HG02588 (cell line): ENCODE data around the gene SMKR1.
"Not testable (repeated sequence)": the region's sequence is repeated elsewhere in the genome, so short reads cannot be mapped to it uniquely, and the experiment has no call there.

ENCODE experiments used
- ATAC-seq: cut with Tn5 transposase; IDR thresholded peaks from one replicate; pipeline ENCODE4 v1.9.1; 2021; ENCODE audit warnings: mild to moderate bottlenecking, moderate library complexity; ENCODE audit not compliant: unreplicated experiment

Gene SMKR1

GRCh38 chr7:129501760-129502707 is at the start of gene SMKR1:
Gene SMKR1, plus strand, starts transcription at chr7:129502531. Its CDS starts 294 bp downstream, at chr7:129502825.
- peak; percentile 91 for ATAC-seq

DNA sequence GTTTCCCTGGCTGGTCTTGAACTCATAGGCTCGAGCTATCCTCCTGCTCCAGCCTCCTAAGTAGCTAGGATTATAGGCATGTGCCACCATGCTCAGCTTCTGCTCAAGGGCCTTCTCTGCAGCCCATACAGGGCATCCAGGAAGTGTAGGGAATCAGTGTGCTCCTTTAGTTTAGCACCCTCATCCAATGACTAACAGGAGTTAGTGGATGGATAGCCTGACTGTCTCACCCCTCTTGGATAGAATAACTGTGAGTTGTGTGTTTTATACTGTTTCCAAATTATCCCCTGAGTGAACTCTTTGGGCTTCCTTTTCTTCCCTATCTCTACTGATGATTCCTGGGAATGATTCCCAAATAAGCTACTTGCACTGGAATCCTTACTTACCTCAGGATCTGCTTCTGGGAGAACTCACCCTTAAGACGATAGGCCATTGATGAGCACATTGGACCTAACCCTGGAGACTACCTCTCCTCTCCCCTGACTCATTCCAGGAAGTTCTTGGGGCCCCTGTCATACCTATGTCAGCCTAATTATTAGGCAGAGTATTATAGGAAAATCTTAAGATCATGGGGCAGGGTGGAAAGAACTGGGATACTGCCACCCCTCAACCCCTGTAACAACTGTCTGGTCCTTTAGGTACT is 49.6 kb upstream of the SMKR1 start:
- no peak for ATAC-seq

DNA sequence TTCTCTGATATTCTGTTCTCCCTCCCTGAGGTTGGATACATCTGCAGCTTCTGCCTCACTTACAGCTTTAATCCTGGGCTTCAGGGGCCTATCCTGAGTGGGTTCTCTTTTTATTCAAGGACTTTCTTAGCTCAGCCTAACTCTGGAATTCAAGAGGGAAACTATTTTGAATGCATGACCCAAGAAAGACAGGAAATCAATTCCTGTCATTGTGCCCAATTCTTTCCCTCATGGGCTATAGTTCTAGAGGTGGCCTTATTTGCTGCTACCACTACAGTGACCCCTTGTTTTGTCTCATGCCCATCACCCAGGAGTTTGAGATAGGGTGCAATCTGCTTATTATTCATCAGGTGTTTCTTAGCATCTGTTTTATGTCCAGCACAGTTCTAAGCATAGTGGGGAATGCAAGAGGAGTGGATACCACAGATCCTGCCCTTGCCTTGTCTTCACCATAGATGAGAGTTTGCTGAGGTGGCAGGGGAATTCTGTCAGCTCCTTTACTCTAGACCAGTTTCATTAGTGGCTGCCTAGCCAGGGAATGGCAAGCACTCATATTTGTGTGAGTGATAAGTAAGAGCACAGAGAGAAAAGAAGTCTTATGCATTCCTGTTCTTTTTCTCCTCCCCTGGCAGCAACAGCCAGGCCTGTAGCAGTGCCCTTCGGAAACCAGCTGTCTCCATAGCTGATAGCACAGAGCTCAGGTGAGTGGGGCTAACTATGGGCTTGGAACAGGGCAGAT is 48.7 kb upstream of the SMKR1 start:
- ATAC-seq: no peak

- ATAC-seq: no peak
Measured at GRCh38 chr7:129454249-129454551, 48.1 kb upstream of the SMKR1 start.

DNA sequence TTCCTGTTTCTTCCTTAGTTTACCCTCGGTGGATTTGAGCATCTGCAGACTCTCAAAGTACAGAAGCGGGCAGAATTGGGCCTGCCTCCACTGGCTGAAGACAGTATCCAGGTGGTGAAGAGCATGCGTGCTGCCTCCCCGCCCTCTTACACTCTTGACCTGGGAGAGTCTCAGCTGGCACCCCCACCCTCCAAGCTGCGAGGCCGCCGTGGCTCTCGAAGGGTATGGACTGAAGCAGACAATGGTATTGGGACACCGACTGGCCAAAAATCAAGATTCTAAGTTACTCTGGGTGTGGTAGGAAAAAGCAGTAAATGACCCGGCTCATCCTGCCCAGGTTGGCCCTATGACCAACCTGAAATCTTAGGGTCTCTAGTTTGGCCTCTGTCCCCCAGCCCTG is 45.9 kb upstream of the SMKR1 start:
- ATAC-seq: no peak

DNA sequence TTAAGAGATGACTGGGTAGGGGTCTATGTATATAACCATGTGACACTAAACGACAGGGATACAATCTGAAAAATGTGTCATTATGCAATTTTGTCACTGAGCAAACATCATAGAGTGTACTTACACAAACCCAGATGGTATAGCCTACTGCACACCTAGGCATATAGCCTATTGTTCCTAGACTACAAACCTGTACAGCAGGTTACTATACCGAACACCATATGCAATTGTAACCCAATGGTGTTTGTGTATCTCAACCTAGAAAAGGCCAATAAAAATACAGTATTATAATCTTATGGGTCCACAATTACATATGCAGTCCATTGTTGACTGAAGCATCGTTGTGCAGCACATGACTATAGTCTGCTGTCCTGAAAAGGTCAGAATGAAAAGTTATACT is 45.2 kb upstream of the SMKR1 start:
- no peak for ATAC-seq

GRCh38 chr7:129458171-129458570 is 44.2 kb upstream of the SMKR1 start:
- ATAC-seq: no peak

DNA sequence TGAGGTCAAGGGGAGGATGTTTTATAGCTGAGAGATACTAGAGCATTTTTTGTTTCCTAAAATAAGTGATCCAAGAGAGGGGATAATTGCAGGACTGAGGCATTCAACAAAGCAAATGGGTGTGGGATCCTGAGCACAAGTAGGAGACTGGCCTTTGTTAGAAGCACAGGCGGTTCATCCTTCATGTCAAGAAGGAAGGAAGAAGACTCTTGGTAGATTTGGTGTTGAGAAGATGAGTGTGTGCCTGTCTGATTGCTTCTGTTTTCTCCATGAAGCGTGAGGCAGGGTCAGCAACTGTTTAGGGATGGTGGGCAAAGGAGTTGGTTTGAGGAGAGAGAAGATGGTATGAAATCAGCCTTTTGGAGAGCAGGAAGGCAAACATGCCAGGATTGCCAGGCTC is 40.5 kb upstream of the SMKR1 start:
- no peak for ATAC-seq

- ATAC-seq: no peak
Measured at GRCh38 chr7:129462420-129462819, 39.9 kb upstream of the SMKR1 start.

GRCh38 chr7:129464194-129464593 is 38.1 kb upstream of the SMKR1 start:
- ATAC-seq: no peak

DNA sequence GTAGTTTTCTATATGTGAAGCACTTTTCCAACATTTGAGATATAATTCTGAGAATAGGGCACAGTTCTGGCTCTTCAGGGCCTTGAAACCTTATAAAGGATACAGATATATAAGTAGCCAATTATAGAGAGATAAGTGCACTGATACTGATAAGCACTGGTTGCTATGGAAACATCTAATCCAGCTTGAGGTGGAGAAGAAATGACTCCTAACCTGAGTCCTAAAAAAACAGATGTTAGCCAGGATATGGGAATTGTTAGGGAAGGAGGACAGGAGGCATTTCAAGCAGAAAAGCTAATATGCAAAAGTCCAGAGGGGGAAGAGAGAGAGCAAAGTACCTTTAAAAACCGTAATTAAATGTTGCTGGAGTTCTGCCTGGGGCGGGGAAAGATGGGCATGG is 37.3 kb upstream of the SMKR1 start:
- no peak for ATAC-seq

DNA sequence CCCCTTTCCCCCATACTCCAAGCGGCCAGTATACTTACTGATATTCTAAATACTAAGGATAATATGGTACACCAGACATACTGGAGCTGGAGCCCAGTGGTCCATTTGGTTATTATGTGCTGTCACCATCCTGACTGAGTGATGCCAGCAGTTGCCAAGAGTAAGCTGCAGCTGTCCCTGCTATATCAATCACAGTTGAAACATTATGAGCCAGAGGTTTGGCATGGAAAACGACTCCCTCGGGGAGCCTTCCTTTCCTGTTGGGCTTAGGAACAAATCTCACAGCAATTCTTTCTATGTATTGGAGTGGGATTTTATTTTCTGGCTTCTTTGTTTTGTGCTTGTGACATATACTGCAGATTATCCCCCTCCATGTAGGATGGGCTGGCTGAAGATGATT is 35.5 kb upstream of the SMKR1 start:
- no peak for ATAC-seq

DNA sequence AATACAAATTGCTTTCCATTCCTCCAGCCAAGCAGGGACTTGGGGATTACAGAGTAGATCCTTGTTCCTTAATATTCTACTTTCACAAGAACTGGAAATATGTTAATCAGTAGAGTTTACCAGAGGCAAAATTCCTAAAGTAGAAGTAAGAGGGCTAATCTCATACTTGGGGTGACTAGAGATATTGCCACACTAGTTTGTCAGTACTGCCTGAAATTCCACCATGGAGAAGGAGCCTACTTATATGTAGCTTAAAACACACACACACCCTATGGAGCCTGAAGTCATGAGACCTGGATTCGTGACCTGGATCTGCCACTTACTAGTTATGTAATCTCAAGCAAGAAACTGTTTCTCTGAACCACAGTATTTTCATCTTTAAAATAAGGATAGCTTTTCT is 34.2 kb upstream of the SMKR1 start:
- ATAC-seq: no peak

DNA sequence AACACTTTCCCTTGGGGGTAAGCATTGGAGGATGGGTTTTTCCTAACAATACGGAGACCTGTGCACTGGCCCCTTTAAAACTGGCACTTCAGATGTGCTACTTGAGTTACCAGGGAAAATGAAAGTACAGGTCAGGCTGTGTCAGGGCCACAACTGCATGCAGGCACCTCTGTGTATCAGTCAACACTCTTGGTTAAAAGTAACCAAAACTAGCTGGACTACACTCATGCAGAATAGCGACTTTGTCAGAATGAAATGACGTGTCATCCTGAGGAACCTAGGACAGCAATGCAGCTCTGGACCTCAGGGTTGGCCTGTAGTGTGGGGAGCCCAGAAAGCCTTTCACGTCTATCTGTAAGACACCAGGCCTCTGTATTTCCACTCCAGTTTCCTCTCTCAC is 33.8 kb upstream of the SMKR1 start:
- ATAC-seq: peak; percentile 67

- ATAC-seq: no peak
Measured at GRCh38 chr7:129469930-129470329, 32.4 kb upstream of the SMKR1 start.

GRCh38 chr7:129470411-129470810 is 31.9 kb upstream of the SMKR1 start:
- ATAC-seq: no peak

GRCh38 chr7:129471402-129471827 is 30.9 kb upstream of the SMKR1 start:
- ATAC-seq: no peak

- ATAC-seq: not testable (repeated sequence)
Measured at GRCh38 chr7:129475931-129476330, 26.4 kb upstream of the SMKR1 start.

DNA sequence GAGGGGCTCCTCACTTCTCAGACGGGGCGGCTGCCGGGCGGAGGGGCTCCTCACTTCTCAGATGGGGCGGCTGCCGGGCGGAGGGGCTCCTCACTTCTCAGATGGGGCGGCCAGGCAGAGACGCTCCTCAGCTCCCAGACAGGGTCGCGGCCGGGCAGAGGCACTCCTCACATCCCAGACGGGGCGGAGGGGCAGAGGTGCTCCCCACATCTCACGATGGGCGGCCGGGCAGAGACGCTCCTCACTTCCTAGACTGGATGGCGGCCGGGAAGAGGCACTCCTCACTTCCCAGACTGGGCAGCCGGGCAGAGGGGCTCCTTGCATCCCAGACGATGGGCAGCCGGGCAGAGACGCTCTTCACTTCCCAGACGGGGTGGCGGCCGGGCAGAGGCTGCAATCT is 25.9 kb upstream of the SMKR1 start:
- not testable (repeated sequence) for ATAC-seq

- no peak for ATAC-seq
Measured at GRCh38 chr7:129479831-129480230, 22.5 kb upstream of the SMKR1 start.

DNA sequence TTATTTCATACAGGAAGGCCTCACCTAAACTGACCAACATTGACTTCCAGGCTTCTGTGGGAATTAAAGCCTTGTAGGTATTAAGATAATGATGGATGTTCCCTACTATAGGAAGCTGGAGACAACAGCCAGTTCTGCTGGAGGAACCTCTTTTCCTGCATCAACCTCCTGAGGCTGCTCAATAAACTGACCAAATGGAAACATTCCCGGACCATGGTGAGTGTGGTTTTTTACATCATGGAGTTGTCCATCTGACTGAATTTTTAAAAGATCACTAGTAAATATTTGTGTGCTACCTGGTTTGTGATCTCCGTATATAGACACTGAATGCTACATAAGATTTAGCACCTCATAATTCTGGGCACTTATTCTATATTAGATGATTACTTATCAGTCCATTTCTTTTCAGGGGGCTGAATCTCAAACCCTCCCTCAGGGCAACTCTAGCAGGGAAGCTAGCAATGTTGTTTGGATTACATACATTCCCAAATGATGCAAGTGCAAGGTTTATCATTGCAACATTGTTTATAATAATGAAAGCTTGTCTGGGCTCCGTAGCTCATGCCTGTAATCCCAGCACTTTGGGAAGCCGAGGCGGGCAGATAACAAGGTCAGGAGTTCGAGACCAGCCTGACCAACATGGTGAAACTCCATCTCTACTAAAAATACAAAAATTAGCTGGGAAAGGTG is 21.5 kb upstream of the SMKR1 start:
- no peak for ATAC-seq
